Vagina (tissue), 2 donors: Measurements from ENCODE around the gene HNRNPK. TPM values are rescaled to one million over a fixed set of nuclear protein-coding genes. Genes with fewer than 3 reads are reported as not detected.

Experiments used
- DNase-seq, 2 donors: peaks; one replicate each; pipeline ENCODE4 v3.0.0-alpha.2; 2017; ENCODE audit errors: extremely low spot score in 2 of 2
- H3K27ac ChIP-seq: fragments of 200-600 bp; sonication (generic); one replicate; pipeline ENCODE4 v1.5.1; 2019
- H3K27me3 ChIP-seq: fragments of 200-600 bp; sonication (generic); one replicate; pipeline ENCODE4 v1.5.1; 2019
- H3K36me3 ChIP-seq, 2 donors: fragments of 200-600 bp; sonication (generic); one replicate each; pipeline ENCODE4 v1.5.1; 2017 to 2019
- H3K4me1 ChIP-seq: fragments of 200-600 bp; sonication (generic); one replicate; pipeline ENCODE4 v1.5.1; 2019
- H3K4me3 ChIP-seq, 2 donors: fragments of 200-600 bp; sonication (generic); 1 replicate in 1 of 2; 2 replicates in 1 of 2; pipeline ENCODE4 v1.5.1; 2016 to 2019
- H3K9me3 ChIP-seq: fragments of 200-600 bp; sonication (generic); one replicate; pipeline ENCODE4 v1.5.1; 2019
- POLR2A ChIP-seq, 2 donors: fragments of 450-650 bp; IDR thresholded peaks; one replicate each; pipeline ENCODE4 v1.6.1; 2017; ENCODE audit warnings: antibody characterized with exemption in 2 of 2, mild to moderate bottlenecking in 2 of 2, moderate library complexity in 2 of 2
- POLR2AphosphoS5 ChIP-seq, 2 donors: sonication (generic); formaldehyde crosslinking; IDR thresholded peaks; one replicate each; pipeline ENCODE4 v1.9.0; 2017; ENCODE audit warnings: antibody characterized with exemption in 2 of 2, mild to moderate bottlenecking in 2 of 2, low read depth in 1 of 2; ENCODE audit not compliant: insufficient read depth in 1 of 2
- intact Hi-C: fragments of 100-400 bp; cut with DNase I; formaldehyde crosslinking; loops from one replicate; pipeline ENCODE4 v1.15.1; 2023
- total RNA-seq: library from RNA; depleted of rRNA; stranded (reverse); fragments of >200 nt; gene quantifications from one replicate; pipeline ENCODE4 v1.2.3, GENCODE V29; 2016
- TF ChIP-seq, protein P1 (sequence below), 3 experiments: fragments of 450-650 bp in 2 of 3; fragments of 200-600 bp in 1 of 3; sonication (generic) in 1 of 3; IDR thresholded peaks; one replicate each; pipeline ENCODE4 v1.5.1; 2017 to 2019; ENCODE audit warnings: antibody characterized with exemption in 3 of 3, mild to moderate bottlenecking in 2 of 3, moderate library complexity in 2 of 3

Gene HNRNPK
- total RNA-seq, 1 donor from 2014 or later = 409 TPM

DNA sequence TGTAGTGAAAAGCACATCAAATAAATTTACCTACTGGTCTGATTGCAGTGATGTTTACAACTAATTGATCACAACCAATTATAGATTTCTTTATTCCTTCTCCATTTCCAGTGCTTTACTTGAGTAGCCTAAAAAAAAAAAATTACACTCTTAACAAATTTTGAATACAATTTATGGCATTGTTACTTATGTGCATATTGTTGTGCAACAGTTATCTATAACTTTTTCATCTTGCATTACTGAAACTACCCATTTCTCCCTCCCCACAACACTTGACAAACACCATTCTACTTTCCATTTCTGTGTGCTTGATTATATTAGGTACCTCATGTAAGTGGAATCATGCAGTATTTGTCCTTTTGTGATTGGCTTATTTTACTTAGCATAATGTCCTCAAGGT, 12.9 kb upstream of the HNRNPK start:
- Histone ChIP-seq H3K9me3 (no peaks in the 10 kb centered on the region), H3K36me3 (no peaks in the 10 kb centered on the region), H3K27me3 (no peaks in the 10 kb centered on the region), H3K27ac (no peak overlapping the region), H3K4me3 (no peak overlapping the region), H3K4me1 (no peaks in the 10 kb centered on the region)
- intact Hi-C loops = no loop called here
- DNase-seq = no peak
- TF ChIP-seq POLR2AphosphoS5 (IDR thresholded peaks at IDR 0.05; ENCODE audit: insufficient read depth in 1 of 2, low read depth in 1 of 2) (no peak), POLR2A (IDR thresholded peaks at IDR 0.05) (no peak)
- TF ChIP-seq, protein P1, sequence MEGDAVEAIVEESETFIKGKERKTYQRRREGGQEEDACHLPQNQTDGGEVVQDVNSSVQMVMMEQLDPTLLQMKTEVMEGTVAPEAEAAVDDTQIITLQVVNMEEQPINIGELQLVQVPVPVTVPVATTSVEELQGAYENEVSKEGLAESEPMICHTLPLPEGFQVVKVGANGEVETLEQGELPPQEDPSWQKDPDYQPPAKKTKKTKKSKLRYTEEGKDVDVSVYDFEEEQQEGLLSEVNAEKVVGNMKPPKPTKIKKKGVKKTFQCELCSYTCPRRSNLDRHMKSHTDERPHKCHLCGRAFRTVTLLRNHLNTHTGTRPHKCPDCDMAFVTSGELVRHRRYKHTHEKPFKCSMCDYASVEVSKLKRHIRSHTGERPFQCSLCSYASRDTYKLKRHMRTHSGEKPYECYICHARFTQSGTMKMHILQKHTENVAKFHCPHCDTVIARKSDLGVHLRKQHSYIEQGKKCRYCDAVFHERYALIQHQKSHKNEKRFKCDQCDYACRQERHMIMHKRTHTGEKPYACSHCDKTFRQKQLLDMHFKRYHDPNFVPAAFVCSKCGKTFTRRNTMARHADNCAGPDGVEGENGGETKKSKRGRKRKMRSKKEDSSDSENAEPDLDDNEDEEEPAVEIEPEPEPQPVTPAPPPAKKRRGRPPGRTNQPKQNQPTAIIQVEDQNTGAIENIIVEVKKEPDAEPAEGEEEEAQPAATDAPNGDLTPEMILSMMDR (IDR thresholded peaks at IDR 0.05) = no peak

GRCh38 chr9:83992407-83992806, 12.4 kb upstream of the HNRNPK start:
- TF ChIP-seq POLR2A (IDR thresholded peaks at IDR 0.05) (no peak), POLR2AphosphoS5 (IDR thresholded peaks at IDR 0.05; ENCODE audit: insufficient read depth in 1 of 2, low read depth in 1 of 2) (no peak)
- TF ChIP-seq, protein P1 (IDR thresholded peaks at IDR 0.05) = no peak
- Histone ChIP-seq H3K4me1 (no peaks in the 10 kb centered on the region), H3K36me3 (no peaks in the 10 kb centered on the region), H3K27ac (no peak overlapping the region), H3K4me3 (no peak overlapping the region), H3K9me3 (no peaks in the 10 kb centered on the region), H3K27me3 (no peaks in the 10 kb centered on the region)
- no peak for DNase-seq
- intact Hi-C loops = no loop called here

DNA sequence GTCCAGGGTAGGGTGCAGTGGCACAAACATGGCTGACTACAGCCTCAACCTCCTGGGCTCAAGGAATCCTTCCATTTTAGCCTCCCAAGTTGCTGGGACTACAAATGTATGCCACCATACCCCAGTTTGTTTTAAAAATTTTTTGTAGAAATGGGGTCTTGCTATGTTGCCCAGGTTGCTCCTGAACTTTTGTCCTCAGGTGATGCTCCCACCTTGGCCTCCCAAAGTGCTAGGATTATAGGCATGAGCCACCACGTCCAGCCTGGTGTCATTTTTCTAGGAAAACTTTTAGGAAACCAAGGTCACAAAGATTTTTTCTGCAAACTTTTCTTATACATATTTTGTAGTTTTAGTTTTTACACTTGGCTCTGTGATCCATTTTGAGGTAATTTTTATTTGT, 11.3 kb upstream of the HNRNPK start:
- no peak overlapping the region for H3K27ac ChIP-seq
- no peak for TF ChIP-seq POLR2A (IDR thresholded peaks at IDR 0.05)
- TF ChIP-seq, protein P1 (IDR thresholded peaks at IDR 0.05) = no peak
- TF ChIP-seq POLR2AphosphoS5 (IDR thresholded peaks at IDR 0.05; ENCODE audit: insufficient read depth in 1 of 2, low read depth in 1 of 2) = no peak
- H3K4me3 ChIP-seq = no peak overlapping the region
- intact Hi-C loops = no loop called here
- no peaks in the 10 kb centered on the region for H3K9me3 ChIP-seq
- H3K36me3 ChIP-seq = no peaks in the 10 kb centered on the region
- H3K4me1 ChIP-seq = no peaks in the 10 kb centered on the region
- H3K27me3 ChIP-seq = no peaks in the 10 kb centered on the region
- no peak for DNase-seq

GRCh38 chr9:83988411-83988810, 8.4 kb upstream of the HNRNPK start:
- intact Hi-C loops = no loop called here

DNA sequence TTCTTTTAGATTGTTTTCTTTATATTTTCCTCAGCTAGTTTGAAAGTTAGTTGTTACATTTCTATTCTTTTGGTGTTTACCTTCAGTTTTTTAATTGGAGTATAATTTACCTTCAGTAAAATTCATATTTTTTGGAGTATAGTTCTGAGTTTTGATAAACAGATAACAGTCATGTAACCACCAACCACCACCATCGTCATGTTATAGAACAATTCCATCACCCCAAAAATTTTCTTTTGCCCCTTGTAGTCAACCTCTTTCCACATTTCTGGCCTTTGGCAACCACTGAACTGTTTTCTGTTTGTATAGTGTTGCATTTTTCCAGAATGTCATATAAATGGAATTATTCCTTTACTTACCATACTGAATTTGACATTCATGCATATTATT, 7.4 kb upstream of the HNRNPK start:
- H3K27me3 ChIP-seq = no peaks in the 10 kb centered on the region
- no peak for DNase-seq
- no peaks in the 10 kb centered on the region for H3K9me3 ChIP-seq
- no peaks in the 10 kb centered on the region for H3K36me3 ChIP-seq
- intact Hi-C loops = no loop called here
- no peak overlapping the region for H3K4me3 ChIP-seq
- peaks cover 2% of the 10 kb centered on the region for H3K4me1 ChIP-seq
- TF ChIP-seq, protein P1 (IDR thresholded peaks at IDR 0.05) = no peak
- TF ChIP-seq POLR2A (IDR thresholded peaks at IDR 0.05) (no peak), POLR2AphosphoS5 (IDR thresholded peaks at IDR 0.05; ENCODE audit: insufficient read depth in 1 of 2, low read depth in 1 of 2) (no peak)
- no peak overlapping the region for H3K27ac ChIP-seq

More at GRCh38 chr9:83988411-83988810, 8.4 kb upstream of the HNRNPK start:
- Histone ChIP-seq H3K4me1 (no peaks in the 10 kb centered on the region), H3K27ac (no peak overlapping the region), H3K36me3 (no peaks in the 10 kb centered on the region), H3K4me3 (no peak overlapping the region), H3K27me3 (no peaks in the 10 kb centered on the region), H3K9me3 (no peaks in the 10 kb centered on the region)
- DNase-seq = no peak
- no peak for TF ChIP-seq POLR2AphosphoS5 (IDR thresholded peaks at IDR 0.05; ENCODE audit: insufficient read depth in 1 of 2, low read depth in 1 of 2)
- no peak for TF ChIP-seq POLR2A (IDR thresholded peaks at IDR 0.05)
- TF ChIP-seq, protein P1 (IDR thresholded peaks at IDR 0.05) = no peak
